Choroid plexus epithelial cell (primary cell): ENCODE measurements around the gene PRKCE.

Experiments used
- DNase-seq: peaks from one replicate; pipeline ENCODE4 v3.0.0-alpha.2; 2010; ENCODE audit warnings: low read depth
- H3K4me3 ChIP-seq: 2 replicates; pipeline ENCODE4 v1.5.1; 2011; ENCODE audit warnings: low read depth, mild to moderate bottlenecking, control low read depth, low read length, moderate library complexity
- CTCF ChIP-seq: conservative IDR thresholded peaks from 2 replicates; pipeline ENCODE4 v1.5.1; 2011; ENCODE audit warnings: low read depth, mild to moderate bottlenecking, control low read depth, inconsistent platforms, low read length, moderate library complexity

The PRKCE gene

GRCh38 chr2:45631319-45631718 is 20.2 kb upstream of the PRKCE start:
- no peak overlapping the region for H3K4me3 ChIP-seq
- no peak for DNase-seq
- TF ChIP-seq CTCF: no peak

- no peak for DNase-seq
- no peak for TF ChIP-seq CTCF
Observed at GRCh38 chr2:45631955-45632354, 19.5 kb upstream of the PRKCE start.

GRCh38 chr2:45634223-45634622 is 17.3 kb upstream of the PRKCE start:
- H3K4me3 ChIP-seq: no peak overlapping the region
- DNase-seq: no peak
- no peak for TF ChIP-seq CTCF

More at GRCh38 chr2:45631955-45632354, 19.5 kb upstream of the PRKCE start:
- H3K4me3 ChIP-seq: no peak overlapping the region

- DNase-seq: no peak
- TF ChIP-seq CTCF: no peak
- H3K4me3 ChIP-seq: no peak overlapping the region
Observed at GRCh38 chr2:45636008-45636407, 15.5 kb upstream of the PRKCE start.

- no peak overlapping the region for H3K4me3 ChIP-seq
- TF ChIP-seq CTCF: no peak
- peak; percentile 67 for DNase-seq
Observed at GRCh38 chr2:45637440-45637839, 14.0 kb upstream of the PRKCE start.

GRCh38 chr2:45640576-45640975 is 10.9 kb upstream of the PRKCE start:
- H3K4me3 ChIP-seq: no peak overlapping the region
- no peak for TF ChIP-seq CTCF
- no peak for DNase-seq

- peak overlapping the region; percentile 73 for H3K4me3 ChIP-seq
- peak; percentile 15 for DNase-seq
Observed at GRCh38 chr2:45643095-45643494, 8.4 kb upstream of the PRKCE start.

More at GRCh38 chr2:45643095-45643494, 8.4 kb upstream of the PRKCE start:
- TF ChIP-seq CTCF: no peak
